Measurements from ENCODE around the gene NOS1AP.

The NOS1AP gene

DNA sequence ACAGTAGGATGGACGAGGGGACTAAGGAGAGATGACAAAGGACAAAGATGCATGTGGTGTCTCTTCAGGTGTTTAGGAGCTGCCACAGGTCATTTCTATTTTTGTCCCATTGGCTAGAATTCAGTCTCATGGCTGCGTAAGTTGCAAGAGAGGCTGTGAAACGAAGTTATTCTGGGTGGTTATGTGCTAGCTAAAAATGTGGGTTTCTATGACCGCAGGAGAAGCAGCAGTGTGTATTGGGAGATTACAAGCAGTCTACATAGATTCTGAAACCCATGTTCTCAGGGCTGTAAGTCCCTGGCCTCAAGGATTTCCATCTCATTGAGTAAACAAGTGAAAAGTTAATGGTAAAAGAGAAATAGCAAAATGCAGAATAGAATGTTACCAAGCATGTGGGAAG lies 196.5 kb downstream of the NOS1AP start:
- no peak for DNase-seq

DNA sequence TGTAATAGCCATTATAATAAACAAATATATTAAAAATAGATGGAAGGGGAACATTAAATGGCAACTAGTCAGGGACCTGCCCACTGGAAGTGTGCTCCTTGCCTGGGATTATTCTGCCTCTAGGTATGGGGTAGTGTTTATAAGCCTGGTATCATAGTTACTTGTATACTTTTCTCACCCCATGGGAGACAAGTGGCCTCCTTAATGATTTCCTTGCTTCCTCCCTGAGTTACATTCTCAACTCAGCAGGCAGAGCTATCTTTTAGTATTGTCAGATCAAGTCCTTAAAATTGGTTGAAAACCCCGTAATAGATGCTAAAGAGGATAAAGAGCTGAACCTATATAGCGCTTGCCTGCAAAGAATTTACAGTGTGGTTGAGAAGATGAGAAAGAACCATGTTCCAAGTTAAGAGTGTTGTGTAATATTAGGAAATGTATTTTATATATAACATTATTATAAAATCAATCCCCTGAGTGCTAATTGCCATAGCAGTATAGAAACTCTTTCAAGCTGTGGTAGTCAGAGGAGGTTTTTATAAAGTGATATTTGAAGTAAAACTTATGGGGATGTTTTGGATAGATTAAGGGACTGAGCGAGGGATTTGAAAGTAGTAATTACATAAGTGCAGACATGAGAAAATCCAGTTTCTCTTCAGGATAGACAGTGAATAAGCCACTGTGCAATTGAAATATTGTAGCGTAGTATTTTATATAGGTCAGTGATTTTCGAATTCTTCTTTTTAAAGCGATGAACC lies 200.7 kb downstream of the NOS1AP start:
- no peak for DNase-seq

GRCh38 chr1:162271972-162272371 lies 202.5 kb downstream of the NOS1AP start:
- no peak for DNase-seq

GRCh38 chr1:162272419-162272818 lies 202.9 kb downstream of the NOS1AP start:
- no peak for DNase-seq

- no peak for DNase-seq
Measured at GRCh38 chr1:162275622-162276175, 206.2 kb downstream of the NOS1AP start.

DNA sequence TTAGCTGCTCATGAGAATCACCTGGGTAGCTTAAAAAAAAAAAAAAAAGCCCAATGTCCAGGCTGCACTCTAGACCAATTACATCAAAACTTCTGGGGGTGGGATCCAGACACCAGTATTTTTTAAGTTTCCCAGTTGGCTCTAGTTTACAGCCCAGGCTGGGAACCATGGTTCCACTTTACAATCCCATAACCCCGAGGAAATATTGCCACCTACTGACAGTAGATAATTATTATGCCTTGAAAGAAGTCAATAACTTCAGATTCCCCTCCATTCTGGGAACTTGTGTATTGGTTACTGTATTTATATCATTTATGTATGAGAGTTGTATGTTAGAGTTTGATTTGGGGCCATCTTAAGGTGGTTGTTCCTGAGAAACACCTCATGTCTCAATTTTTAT lies 207.0 kb downstream of the NOS1AP start:
- no peak for DNase-seq

GRCh38 chr1:162279136-162279498 lies 209.6 kb downstream of the NOS1AP start:
- DNase-seq, result no peak

DNA sequence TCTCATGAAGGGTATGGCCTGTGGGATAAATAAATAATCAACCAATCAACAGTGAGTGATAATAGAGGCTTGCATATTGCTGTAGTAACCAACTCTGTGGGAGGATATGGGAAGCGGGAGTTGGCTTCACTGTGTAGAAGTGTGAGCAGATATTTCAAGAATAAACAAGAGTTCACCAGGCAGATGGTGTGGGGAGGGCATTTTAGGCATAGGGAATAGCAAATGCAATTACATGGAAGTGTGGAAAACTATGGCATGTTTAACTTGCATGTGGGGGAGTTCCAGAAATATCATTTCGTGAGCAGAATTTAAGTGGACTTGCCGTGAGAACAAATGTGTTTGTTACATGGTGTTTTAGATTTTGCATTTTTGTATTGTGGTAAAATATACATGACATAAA lies 211.9 kb downstream of the NOS1AP start:
- DNase-seq, result no peak

DNA sequence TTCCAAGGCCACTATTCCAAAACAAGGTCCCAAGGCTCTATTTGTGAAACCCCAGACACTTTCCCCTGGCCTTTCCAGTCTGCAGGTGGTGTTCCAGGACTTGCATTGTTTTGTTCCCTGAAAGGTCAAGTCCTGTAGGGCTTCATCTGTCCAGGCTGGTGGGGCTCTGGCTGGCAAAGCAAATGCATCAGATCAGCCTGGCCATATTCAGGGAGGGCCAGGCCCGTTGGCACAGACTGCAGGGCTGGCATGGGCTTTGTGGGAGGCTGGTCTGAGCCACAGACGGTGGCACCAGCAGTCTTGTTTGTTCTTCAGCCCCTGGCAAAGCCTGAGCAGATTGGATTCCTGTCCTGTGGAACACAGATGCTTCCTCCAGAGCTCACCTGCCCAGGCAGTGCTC lies 214.2 kb downstream of the NOS1AP start:
- no peak for DNase-seq

DNA sequence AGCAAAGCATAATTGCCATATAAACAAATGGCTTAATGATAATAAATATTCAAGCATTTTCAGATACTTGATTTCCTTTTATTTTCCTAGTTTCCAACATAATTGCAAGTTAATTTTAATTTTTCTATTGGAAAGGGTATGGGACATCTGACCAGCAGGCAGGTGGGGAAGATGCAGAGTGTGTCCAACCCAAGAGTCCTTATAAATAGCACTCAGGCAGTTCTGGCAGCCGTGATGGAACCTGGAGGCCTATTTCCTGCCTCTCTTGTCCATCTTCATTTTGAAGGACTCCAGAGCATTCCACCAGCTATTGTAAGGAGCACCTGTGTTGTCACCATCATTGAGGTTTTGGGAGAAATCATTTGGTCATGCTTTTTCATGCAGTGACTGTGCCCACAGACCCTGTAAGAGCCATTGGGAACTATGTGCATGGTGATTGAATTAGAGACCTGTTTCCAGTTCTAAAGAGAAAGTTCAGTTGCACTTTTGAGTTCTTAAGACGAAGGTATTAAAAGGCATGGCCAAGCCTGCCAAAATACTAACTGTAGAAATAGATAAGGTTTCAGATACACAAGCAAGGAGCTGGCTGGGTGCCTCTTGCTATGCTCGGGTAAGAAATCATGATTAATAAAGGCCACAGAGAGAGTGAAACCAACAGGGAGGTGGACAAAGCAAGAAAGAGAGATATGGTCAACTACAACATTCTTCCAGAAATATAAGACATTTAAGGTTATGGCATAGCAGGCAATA lies 214.9 kb downstream of the NOS1AP start:
- DNase-seq, result no peak

GRCh38 chr1:162285149-162285561 lies 215.7 kb downstream of the NOS1AP start:
- no peak for DNase-seq

- no peak for DNase-seq
Measured at GRCh38 chr1:162291000-162291399, 221.5 kb downstream of the NOS1AP start.

GRCh38 chr1:162292422-162292849 lies 222.9 kb downstream of the NOS1AP start:
- no peak for DNase-seq

DNA sequence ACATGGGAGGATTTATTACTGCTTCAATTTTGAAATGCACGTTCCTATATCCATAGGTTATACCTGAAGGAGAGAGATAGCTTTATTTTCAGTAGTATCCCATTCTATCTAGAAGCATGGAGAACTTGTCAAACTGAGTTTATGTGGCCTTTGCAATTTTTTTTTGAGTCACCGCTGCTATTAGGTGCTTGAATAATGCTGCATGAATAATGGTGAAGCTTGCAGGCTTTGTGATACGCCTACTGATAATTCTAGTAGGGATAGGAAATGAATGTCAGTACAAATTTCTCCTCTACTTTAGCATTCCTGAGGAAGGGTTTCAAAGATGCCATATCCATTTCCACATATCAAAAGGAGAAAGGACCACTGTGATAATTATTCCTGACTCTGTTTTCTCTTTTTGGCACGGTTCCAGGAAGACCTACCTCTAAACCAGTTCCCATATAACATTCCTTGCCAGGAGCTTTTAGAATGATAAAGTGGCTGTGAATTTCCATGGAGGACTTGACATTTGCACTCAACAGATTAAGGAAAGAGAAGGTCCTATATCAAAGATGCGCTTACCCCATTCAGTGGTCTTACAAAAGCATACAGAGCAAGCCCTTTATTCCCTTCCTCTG lies 223.7 kb downstream of the NOS1AP start:
- no peak for DNase-seq

DNA sequence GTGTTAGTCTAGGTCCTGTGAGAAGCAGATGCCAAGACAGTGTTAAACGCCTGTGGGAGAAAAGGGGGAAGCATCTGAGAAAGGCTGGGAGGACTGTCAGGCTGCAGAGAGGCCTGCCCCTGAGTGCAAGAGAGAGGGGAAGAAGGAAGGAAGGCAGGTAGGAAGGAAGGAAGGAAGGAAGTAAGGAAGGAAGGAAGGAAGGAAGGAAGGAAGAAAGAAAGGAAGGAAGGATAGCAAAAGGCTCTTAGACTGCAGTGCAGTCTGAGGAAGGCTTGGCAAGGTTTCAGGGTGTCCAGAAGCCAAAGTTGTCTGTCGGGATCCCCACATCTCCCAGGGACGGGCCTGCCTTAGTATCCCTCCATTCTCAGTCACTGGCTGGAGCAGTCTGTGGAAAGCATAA lies 224.5 kb downstream of the NOS1AP start:
- DNase-seq, result no peak

DNA sequence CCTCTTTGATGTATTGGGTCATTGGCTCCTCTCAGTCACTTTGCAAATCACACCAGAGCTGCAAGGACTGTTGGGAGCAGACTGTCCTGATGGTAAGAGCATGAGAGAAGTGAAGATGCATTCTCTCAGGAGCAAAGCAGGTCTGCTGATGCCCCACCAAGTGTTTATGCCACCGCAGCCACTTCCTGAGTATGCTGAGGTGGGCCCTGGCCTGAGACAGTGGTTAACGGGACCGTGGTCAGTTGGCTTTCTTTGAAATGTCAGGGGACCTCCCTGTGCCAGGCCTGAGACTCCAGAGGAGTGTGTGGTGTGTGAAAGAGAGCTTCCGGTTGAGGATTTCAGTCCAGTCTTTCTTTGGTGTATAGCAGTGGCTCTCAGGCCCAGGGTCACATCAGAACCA lies 227.7 kb downstream of the NOS1AP start:
- no peak for DNase-seq

GRCh38 chr1:162298266-162298665 lies 228.8 kb downstream of the NOS1AP start:
- no peak for DNase-seq

DNA sequence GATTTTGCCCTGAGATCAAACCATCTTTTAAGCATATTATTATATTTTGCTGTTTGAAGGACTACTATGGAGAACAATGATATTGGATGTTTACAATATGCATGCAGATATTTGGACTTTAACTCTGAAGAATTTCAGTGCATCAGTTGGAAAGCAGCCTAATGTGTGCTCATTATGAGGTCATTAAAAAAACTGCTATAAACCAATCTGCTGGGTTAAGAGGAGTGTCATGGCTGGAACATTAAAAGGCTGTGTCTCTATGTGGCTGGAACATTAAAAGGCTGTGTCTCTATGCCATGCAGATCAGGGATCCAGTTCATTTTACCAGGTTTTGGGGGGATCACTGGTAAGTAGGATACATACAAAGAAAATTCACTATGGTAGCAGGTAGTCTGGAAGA lies 229.5 kb downstream of the NOS1AP start:
- DNase-seq, result no peak

GRCh38 chr1:162300057-162300917 lies 230.8 kb downstream of the NOS1AP start:
- no peak for DNase-seq

GRCh38 chr1:162301696-162302095 lies 232.2 kb downstream of the NOS1AP start:
- no peak for DNase-seq

- DNase-seq, result no peak
Measured at GRCh38 chr1:162302306-162303003, 233.0 kb downstream of the NOS1AP start.

GRCh38 chr1:162303004-162303344 lies 233.5 kb downstream of the NOS1AP start:
- DNase-seq, result no peak

All from left hindlimb (tissue), 1 donor.